Stimulated activated CD4-positive, alpha-beta T cell treated with anti-CD3 and anti-CD28 coated beads, TNF-alpha, amount 100 ng/mL, for 1 hour (primary cell): ENCODE results near the gene ZNF208.
"Not testable (repeated sequence)": the region's sequence is repeated elsewhere in the genome, so short reads cannot be mapped to it uniquely, and the experiment has no call there.

Source experiments
- DNase-seq, 3 donors: peaks; one replicate each; pipeline ENCODE4 v3.0.0-alpha.2; 2020; ENCODE audit warnings: low read depth in 3 of 3, low spot score in 1 of 3

ZNF208 gene

GRCh38 chr19:22010437-22011143 is at the start of gene ZNF208:
Gene ZNF208 (minus strand): TSS chr19:22010943. CDS start chr19:22010794, 149 bp downstream.
- DNase-seq = not testable (repeated sequence)

- DNase-seq = no peak
Measured at GRCh38 chr19:22052644-22053013, 41.9 kb upstream of the ZNF208 start.

GRCh38 chr19:22041151-22041550 is 30.4 kb upstream of the ZNF208 start:
- not testable (repeated sequence) for DNase-seq

GRCh38 chr19:22030680-22031079 is 19.9 kb upstream of the ZNF208 start:
- no peak for DNase-seq

- no peak for DNase-seq
Measured at GRCh38 chr19:22026687-22027086, 15.9 kb upstream of the ZNF208 start.

- not testable (repeated sequence) for DNase-seq
Measured at GRCh38 chr19:22025539-22025938, 14.8 kb upstream of the ZNF208 start.

- no peak for DNase-seq
Measured at GRCh38 chr19:21970466-21970865, 40.3 kb downstream of the ZNF208 start.

GRCh38 chr19:21947775-21948174 is 63.0 kb downstream of the ZNF208 start:
- no peak for DNase-seq

- DNase-seq = no peak
Measured at GRCh38 chr19:21940684-21941083, 70.1 kb downstream of the ZNF208 start.

- DNase-seq = no peak
Measured at GRCh38 chr19:21934593-21934992, 76.2 kb downstream of the ZNF208 start.

GRCh38 chr19:21934131-21934530 is 76.6 kb downstream of the ZNF208 start:
- DNase-seq = no peak

GRCh38 chr19:21922276-21922675 is 88.5 kb downstream of the ZNF208 start:
- no peak for DNase-seq

- no peak for DNase-seq
Measured at GRCh38 chr19:21921691-21922180, 89.0 kb downstream of the ZNF208 start.

GRCh38 chr19:21915411-21915810 is 95.3 kb downstream of the ZNF208 start:
- no peak for DNase-seq

- DNase-seq = no peak
Measured at GRCh38 chr19:21912654-21913053, 98.1 kb downstream of the ZNF208 start.

- DNase-seq = no peak
Measured at GRCh38 chr19:21910318-21910717, 100.4 kb downstream of the ZNF208 start.

GRCh38 chr19:21908066-21908465 is 102.7 kb downstream of the ZNF208 start:
- DNase-seq = no peak

- DNase-seq = no peak
Measured at GRCh38 chr19:21907516-21907915, 103.2 kb downstream of the ZNF208 start.

- DNase-seq = no peak
Measured at GRCh38 chr19:21902571-21902970, 108.2 kb downstream of the ZNF208 start.

GRCh38 chr19:21901861-21902260 is 108.9 kb downstream of the ZNF208 start:
- no peak for DNase-seq

GRCh38 chr19:21900401-21900800 is 110.3 kb downstream of the ZNF208 start:
- DNase-seq = no peak

GRCh38 chr19:21891086-21891485 is 119.7 kb downstream of the ZNF208 start:
- no peak for DNase-seq

- DNase-seq = peak in 1 of 3 donors; percentile 14
Measured at GRCh38 chr19:21890017-21890416, 120.7 kb downstream of the ZNF208 start.
